IPS-NIHi7 (cell line): Measurements from ENCODE around the gene PTPN6.

ENCODE experiments used
- DNase-seq: peaks from one replicate; pipeline ENCODE4 v3.0.0; 2012; ENCODE audit warnings: mixed read lengths; ENCODE audit errors: extremely low spot score

Gene PTPN6

DNA sequence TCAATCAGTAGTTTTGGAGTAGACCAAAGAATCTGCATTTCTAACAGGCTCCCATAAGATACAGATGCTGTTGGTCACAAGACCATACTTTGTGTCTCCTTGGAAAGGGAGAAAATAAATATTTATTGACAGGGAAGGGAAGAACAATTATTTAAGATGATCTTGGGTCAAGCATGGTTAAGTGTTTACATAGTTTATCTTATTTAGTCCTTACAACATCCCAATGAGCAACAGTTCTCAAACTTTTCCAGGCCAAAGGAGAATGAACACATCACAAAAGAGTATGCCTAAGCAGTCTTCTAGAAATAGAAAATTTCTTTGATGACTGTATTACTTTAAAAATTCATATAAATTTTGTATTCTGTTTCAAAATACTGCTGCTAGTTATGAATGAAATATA, 58.4 kb downstream of the PTPN6 start:
- no peak for DNase-seq
